Urinary bladder (tissue), 4 donors: Measurements from ENCODE around the gene RIPPLY3. TPM values are rescaled to one million over a fixed set of nuclear protein-coding genes. Genes with fewer than 3 reads are reported as not detected.
"Not testable (repeated sequence)": the region's sequence is repeated elsewhere in the genome, so short reads cannot be mapped to it uniquely, and the experiment has no call there.

ENCODE experiments used
- DNase-seq: peaks from one replicate; pipeline ENCODE4 v3.0.0-alpha.2; 2015; ENCODE audit errors: extremely low spot score
- H3K27ac ChIP-seq: one replicate; pipeline ENCODE4 v1.5.1; 2013; ENCODE audit warnings: low read depth, mild to moderate bottlenecking, moderate library complexity
- H3K36me3 ChIP-seq: one replicate; pipeline ENCODE4 v1.6.1; 2013; ENCODE audit warnings: mild to moderate bottlenecking, moderate library complexity; ENCODE audit not compliant: insufficient read depth
- H3K4me1 ChIP-seq: one replicate; pipeline ENCODE4 v1.6.1; 2013; ENCODE audit warnings: mild to moderate bottlenecking, moderate library complexity; ENCODE audit not compliant: insufficient read depth
- H3K4me3 ChIP-seq: one replicate; pipeline ENCODE4 v1.5.1; 2013; ENCODE audit warnings: low read depth, low read length
- WGBS: extraction: QIAGEN DNeasy Blood & Tissue Kit; methylation state at CpG from one replicate; pipeline ENCODE4 v1.1.7; 2013; 5-methylcytosine and 5-hydroxymethylcytosine counted together
- polyA plus RNA-seq: library from polyadenylated mRNA; stranded (reverse); fragments of 200-250 nt; gene quantifications from one replicate; pipeline ENCODE4 v1.2.3, GENCODE V29; 2013
- total RNA-seq: library from RNA; depleted of rRNA; stranded (reverse); fragments of >200 nt; gene quantifications from one replicate; pipeline ENCODE4 v1.2.3, GENCODE V29; 2014
- donor health status: healthy with polysubstance abuse.
- donor health status: healthy.

Gene RIPPLY3
- total and polyA plus RNA-seq, 2 donors = 0.48 TPM; not detected in 1

GRCh38 chr21:36973986-36974850, 32.3 kb upstream of the RIPPLY3 start:
- H3K4me1 ChIP-seq = peaks cover 1% of the 10 kb centered on the region
- no peak for DNase-seq
- 89% methylated on average over 14 of the region's 14 CpGs for WGBS
- no peaks in the 10 kb centered on the region for H3K36me3 ChIP-seq
- no peak overlapping the region for H3K27ac ChIP-seq
- no peak overlapping the region for H3K4me3 ChIP-seq

- WGBS = 84% methylated on average over 6 of the region's 6 CpGs
- Histone ChIP-seq H3K4me3 (no peak overlapping the region), H3K36me3 (no peaks in the 10 kb centered on the region), H3K27ac (no peak overlapping the region), H3K4me1 (peaks cover 1% of the 10 kb centered on the region)
- no peak for DNase-seq
Observed at GRCh38 chr21:36974851-36975192, 31.7 kb upstream of the RIPPLY3 start.

GRCh38 chr21:36976228-36976861, 30.2 kb upstream of the RIPPLY3 start:
- Histone ChIP-seq H3K4me1 (peaks cover 1% of the 10 kb centered on the region), H3K27ac (no peak overlapping the region), H3K4me3 (no peak overlapping the region), H3K36me3 (no peaks in the 10 kb centered on the region)
- WGBS = 83% methylated on average over 5 of the region's 5 CpGs
- DNase-seq = no peak

GRCh38 chr21:36976882-36977651, 29.4 kb upstream of the RIPPLY3 start:
- no peak overlapping the region for H3K27ac ChIP-seq
- H3K4me1 ChIP-seq = peaks cover 1% of the 10 kb centered on the region
- DNase-seq = peak; percentile 82
- H3K4me3 ChIP-seq = no peak overlapping the region
- 22% methylated on average over 8 of the region's 8 CpGs for WGBS
- no peaks in the 10 kb centered on the region for H3K36me3 ChIP-seq

GRCh38 chr21:36980280-36981048, 26.0 kb upstream of the RIPPLY3 start:
- Histone ChIP-seq H3K27ac (no peak overlapping the region), H3K4me1 (no peaks in the 10 kb centered on the region), H3K36me3 (no peaks in the 10 kb centered on the region), H3K4me3 (peak overlapping the region; percentile 35)
- WGBS = 5% methylated on average over 53 of the region's 53 CpGs
- no peak for DNase-seq

GRCh38 chr21:36981049-36981391, 25.5 kb upstream of the RIPPLY3 start:
- DNase-seq = no peak
- Histone ChIP-seq H3K36me3 (no peaks in the 10 kb centered on the region), H3K27ac (no peak overlapping the region), H3K4me1 (no peaks in the 10 kb centered on the region), H3K4me3 (peak overlapping the region; percentile 35)
- 46% methylated on average over 2 of the region's 2 CpGs for WGBS

- 72% methylated on average over 6 of the region's 6 CpGs for WGBS
- no peak overlapping the region for H3K27ac ChIP-seq
- DNase-seq = no peak
- no peaks in the 10 kb centered on the region for H3K36me3 ChIP-seq
- H3K4me3 ChIP-seq = no peak overlapping the region
- H3K4me1 ChIP-seq = no peaks in the 10 kb centered on the region
Observed at GRCh38 chr21:36981977-36982700, 24.4 kb upstream of the RIPPLY3 start.

- H3K36me3 ChIP-seq = no peaks in the 10 kb centered on the region
- WGBS = 93% methylated on average over 9 of the region's 9 CpGs
Observed at GRCh38 chr21:36985751-36986594, 20.5 kb upstream of the RIPPLY3 start.

GRCh38 chr21:36987845-36988244, 18.7 kb upstream of the RIPPLY3 start:
- no peaks in the 10 kb centered on the region for H3K4me1 ChIP-seq
- peak overlapping the region; percentile 18 for H3K27ac ChIP-seq
- H3K4me3 ChIP-seq = no peak overlapping the region
- no peaks in the 10 kb centered on the region for H3K36me3 ChIP-seq
- no peak for DNase-seq

More at GRCh38 chr21:36985751-36986594, 20.5 kb upstream of the RIPPLY3 start:
- no peak for DNase-seq
- Histone ChIP-seq H3K4me3 (no peak overlapping the region), H3K4me1 (no peaks in the 10 kb centered on the region), H3K27ac (no peak overlapping the region)

- no peaks in the 10 kb centered on the region for H3K36me3 ChIP-seq
- no peak overlapping the region for H3K4me3 ChIP-seq
- WGBS = 73% methylated on average over 4 of the region's 4 CpGs
- no peaks in the 10 kb centered on the region for H3K4me1 ChIP-seq
- H3K27ac ChIP-seq = peak overlapping the region; percentile 18
- no peak for DNase-seq
Observed at GRCh38 chr21:36988536-36988935, 18.0 kb upstream of the RIPPLY3 start.

- not testable (repeated sequence) for DNase-seq, H3K4me1 ChIP-seq, H3K36me3 ChIP-seq
- H3K27ac ChIP-seq = peak overlapping the region; percentile 98
- 42% methylated on average over 22 of the region's 22 CpGs for WGBS
- peak overlapping the region; percentile 55 for H3K4me3 ChIP-seq
Observed at GRCh38 chr21:36989199-36989698, 17.3 kb upstream of the RIPPLY3 start.
